ENCODE measurements around the gene NPAP1. TPM values are rescaled to one million over a fixed set of nuclear protein-coding genes. Genes with fewer than 3 reads are reported as not detected.

The NPAP1 gene
- total and polyA plus RNA-seq, 4 donors = 0.34 TPM; not detected in 3

DNA sequence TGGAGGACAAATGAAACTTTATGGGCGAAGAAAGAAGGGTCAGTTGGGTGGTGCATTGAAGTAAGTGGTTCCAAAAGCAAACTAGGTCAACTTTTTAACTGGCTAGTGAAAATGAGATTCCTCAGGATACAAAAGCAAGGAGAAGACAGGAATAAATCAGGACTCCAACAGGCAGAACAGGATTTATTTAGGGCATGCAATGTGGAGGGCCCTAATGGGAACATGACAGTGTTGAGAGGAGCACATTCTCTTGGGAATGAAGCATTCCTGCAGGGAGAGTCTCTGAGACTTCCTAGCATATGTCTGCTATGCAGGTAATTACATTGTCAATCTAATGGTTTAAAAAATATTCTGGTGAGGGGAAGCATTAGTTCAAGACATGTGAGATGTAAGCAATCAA, 8.7 kb downstream of the NPAP1 start:
- WGBS, 2 donors = 66 to 76% methylated on average over 1 of the region's 1 CpG

GRCh38 chr15:24696201-24696600, 20.6 kb downstream of the NPAP1 start:
- ATAC-seq (ENCODE audit: insufficient read depth, low FRiP score) = no peak

More for the DNA sequence above, 8.7 kb downstream of the NPAP1 start:
- Histone ChIP-seq H3K36me3 (ENCODE audit: control insufficient read depth in 4 of 4, insufficient read depth in 4 of 4, low read length in 4 of 4) (no peaks in the 10 kb centered on the region), H3K9me3 (ENCODE audit: control insufficient read depth in 4 of 4, insufficient read depth in 3 of 4, low read length in 3 of 4) (peaks cover 0 to 2% (median 0%) of the 10 kb centered on the region in 4 donors), H3K4me1 (ENCODE audit: control insufficient read depth in 5 of 5, insufficient read depth in 5 of 5, low read length in 5 of 5) (no peaks in the 10 kb centered on the region), H3K4me3 (no peak overlapping the region), H3K27ac (ENCODE audit: low read depth in 1 of 2, low read length in 1 of 2) (no peak overlapping the region), H3K9ac (ENCODE audit: insufficient read depth in 1 of 2, low read length in 2 of 2) (no peak overlapping the region), H3K27me3 (ENCODE audit: control insufficient read depth in 3 of 3, insufficient read depth in 3 of 3, low read length in 2 of 3) (no peaks in the 10 kb centered on the region)
- TF ChIP-seq, protein P1, sequence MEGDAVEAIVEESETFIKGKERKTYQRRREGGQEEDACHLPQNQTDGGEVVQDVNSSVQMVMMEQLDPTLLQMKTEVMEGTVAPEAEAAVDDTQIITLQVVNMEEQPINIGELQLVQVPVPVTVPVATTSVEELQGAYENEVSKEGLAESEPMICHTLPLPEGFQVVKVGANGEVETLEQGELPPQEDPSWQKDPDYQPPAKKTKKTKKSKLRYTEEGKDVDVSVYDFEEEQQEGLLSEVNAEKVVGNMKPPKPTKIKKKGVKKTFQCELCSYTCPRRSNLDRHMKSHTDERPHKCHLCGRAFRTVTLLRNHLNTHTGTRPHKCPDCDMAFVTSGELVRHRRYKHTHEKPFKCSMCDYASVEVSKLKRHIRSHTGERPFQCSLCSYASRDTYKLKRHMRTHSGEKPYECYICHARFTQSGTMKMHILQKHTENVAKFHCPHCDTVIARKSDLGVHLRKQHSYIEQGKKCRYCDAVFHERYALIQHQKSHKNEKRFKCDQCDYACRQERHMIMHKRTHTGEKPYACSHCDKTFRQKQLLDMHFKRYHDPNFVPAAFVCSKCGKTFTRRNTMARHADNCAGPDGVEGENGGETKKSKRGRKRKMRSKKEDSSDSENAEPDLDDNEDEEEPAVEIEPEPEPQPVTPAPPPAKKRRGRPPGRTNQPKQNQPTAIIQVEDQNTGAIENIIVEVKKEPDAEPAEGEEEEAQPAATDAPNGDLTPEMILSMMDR (IDR thresholded peaks at IDR 0.05; ENCODE audit: control extremely low read depth, extremely low read depth) = no peak
- ATAC-seq (ENCODE audit: insufficient read depth, low FRiP score) (no peak), DNase-seq (no peak)

DNA sequence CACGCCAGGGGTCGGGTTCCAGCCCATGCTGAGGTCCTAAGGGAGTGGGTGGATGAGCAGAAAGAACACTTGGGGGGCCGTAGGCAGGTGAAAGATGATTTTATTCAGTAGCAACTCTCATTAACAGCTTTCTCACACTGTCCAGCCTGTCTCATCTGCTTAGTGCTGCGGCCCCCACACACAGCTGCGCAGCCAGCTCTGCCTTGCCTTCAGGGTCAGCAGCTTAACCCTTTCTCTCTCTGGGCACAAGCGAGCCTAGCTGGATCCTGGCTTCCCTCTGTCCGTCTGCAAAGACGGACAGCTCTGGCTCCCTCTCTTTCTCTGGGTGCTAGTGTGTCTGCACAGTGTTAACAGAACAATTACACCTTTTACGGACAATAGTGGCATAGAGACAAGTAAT, 21.3 kb downstream of the NPAP1 start:
- Histone ChIP-seq H3K9me3 (ENCODE audit: control insufficient read depth in 4 of 4, insufficient read depth in 3 of 4, low read length in 3 of 4) (peaks cover 0 to 3% (median 0%) of the 10 kb centered on the region in 4 donors), H3K4me1 (ENCODE audit: control insufficient read depth in 5 of 5, insufficient read depth in 5 of 5, low read length in 5 of 5) (no peaks in the 10 kb centered on the region), H3K27ac (ENCODE audit: low read depth in 1 of 2, low read length in 1 of 2) (no peak overlapping the region), H3K36me3 (ENCODE audit: control insufficient read depth in 4 of 4, insufficient read depth in 4 of 4, low read length in 4 of 4) (no peaks in the 10 kb centered on the region), H3K27me3 (ENCODE audit: control insufficient read depth in 3 of 3, insufficient read depth in 3 of 3, low read length in 2 of 3) (no peaks in the 10 kb centered on the region), H3K4me3 (no peak overlapping the region), H3K9ac (ENCODE audit: insufficient read depth in 1 of 2, low read length in 2 of 2) (no peak overlapping the region)
- TF ChIP-seq, protein P1 (IDR thresholded peaks at IDR 0.05; ENCODE audit: control extremely low read depth, extremely low read depth) = no peak
- ATAC-seq (ENCODE audit: insufficient read depth, low FRiP score) (no peak), DNase-seq (no peak)
- WGBS, 2 donors = 59 to 75% methylated on average over 9 of the region's 9 CpGs

More at GRCh38 chr15:24696201-24696600, 20.6 kb downstream of the NPAP1 start:
- WGBS, 2 donors = 61 to 69% methylated on average over 3 of the region's 3 CpGs
- TF ChIP-seq, protein P1 (IDR thresholded peaks at IDR 0.05; ENCODE audit: control extremely low read depth, extremely low read depth) = no peak
- Histone ChIP-seq H3K27ac (ENCODE audit: low read depth in 1 of 2, low read length in 1 of 2) (no peak overlapping the region), H3K9ac (ENCODE audit: insufficient read depth in 1 of 2, low read length in 2 of 2) (no peak overlapping the region), H3K4me1 (ENCODE audit: control insufficient read depth in 5 of 5, insufficient read depth in 5 of 5, low read length in 5 of 5) (no peaks in the 10 kb centered on the region), H3K4me3 (no peak overlapping the region), H3K36me3 (ENCODE audit: control insufficient read depth in 4 of 4, insufficient read depth in 4 of 4, low read length in 4 of 4) (no peaks in the 10 kb centered on the region), H3K9me3 (ENCODE audit: control insufficient read depth in 4 of 4, insufficient read depth in 3 of 4, low read length in 3 of 4) (peaks cover 0 to 7% (median 0%) of the 10 kb centered on the region in 4 donors), H3K27me3 (ENCODE audit: control insufficient read depth in 3 of 3, insufficient read depth in 3 of 3, low read length in 2 of 3) (no peaks in the 10 kb centered on the region)
- DNase-seq = no peak
